MM.1S (cell line): Measurements from ENCODE around the gene BBS1.

ENCODE experiments used
- DNase-seq: peaks from one replicate; pipeline ENCODE4 v3.0.0-alpha.2; 2015
- H2AFZ ChIP-seq: fragments of 300-600 bp; sonication (generic); 2 replicates; pipeline ENCODE4 v1.6.0; 2016; ENCODE audit warnings: antibody characterized with exemption, low read length
- H3F3A ChIP-seq: fragments of 300-600 bp; sonication (generic); 2 replicates; pipeline ENCODE4 v1.6.1; 2016; ENCODE audit warnings: mild to moderate bottlenecking, antibody characterized with exemption, low read length, moderate library complexity, mixed read lengths; ENCODE audit not compliant: insufficient read depth
- H3K27ac ChIP-seq: fragments of 300-600 bp; sonication (generic); 2 replicates; pipeline ENCODE4 v1.5.1; 2016; ENCODE audit warnings: mild to moderate bottlenecking, low read length
- H3K27me3 ChIP-seq: fragments of 300-600 bp; sonication (generic); replicated peaks from 2 replicates; pipeline ENCODE4 v1.6.0; 2016; ENCODE audit warnings: low read length; ENCODE audit not compliant: insufficient read depth
- H3K36me3 ChIP-seq: fragments of 300-600 bp; sonication (generic); replicated peaks from 2 replicates; pipeline ENCODE4 v1.6.1; 2016; ENCODE audit warnings: mild to moderate bottlenecking, low read length, mixed read lengths; ENCODE audit not compliant: insufficient read depth
- H3K4me1 ChIP-seq: fragments of 300-600 bp; sonication (generic); 2 replicates; pipeline ENCODE4 v1.6.1; 2016; ENCODE audit warnings: low read length, mixed read lengths
- H3K4me2 ChIP-seq: fragments of 300-600 bp; sonication (generic); 2 replicates; pipeline ENCODE4 v1.6.0; 2016; ENCODE audit warnings: low read depth, low read length
- H3K4me3 ChIP-seq: fragments of 300-600 bp; sonication (generic); 2 replicates; pipeline ENCODE4 v1.5.1; 2016; ENCODE audit warnings: low read length, mixed read lengths
- H3K79me2 ChIP-seq: fragments of 300-600 bp; sonication (generic); 2 replicates; pipeline ENCODE4 v1.6.1; 2016; ENCODE audit warnings: mixed run types, low read length, mixed read lengths
- H3K9ac ChIP-seq: fragments of 300-600 bp; sonication (generic); 2 replicates; pipeline ENCODE4 v1.6.1; 2016; ENCODE audit warnings: low read length, mixed read lengths
- H3K9me2 ChIP-seq: fragments of 300-600 bp; sonication (generic); replicated peaks from 2 replicates; pipeline ENCODE4 v1.6.1; 2016; ENCODE audit warnings: mild to moderate bottlenecking, low read length, mixed read lengths; ENCODE audit not compliant: insufficient read depth
- H3K9me3 ChIP-seq: fragments of 300-600 bp; sonication (generic); replicated peaks from 2 replicates; pipeline ENCODE4 v1.6.1; 2016; ENCODE audit warnings: mild to moderate bottlenecking, low read length, mixed read lengths; ENCODE audit not compliant: insufficient read depth
- H4K20me1 ChIP-seq: fragments of 300-600 bp; sonication (generic); 2 replicates; pipeline ENCODE4 v1.6.1; 2016; ENCODE audit warnings: mild to moderate bottlenecking, low read length, moderate library complexity, mixed read lengths; ENCODE audit not compliant: insufficient read depth
- CTCF ChIP-seq: fragments of 300-600 bp; sonication (generic); IDR thresholded peaks from 2 replicates; pipeline ENCODE4 v1.5.1; 2016; ENCODE audit warnings: antibody characterized with exemption, low read length, mixed read lengths
- EZH2 ChIP-seq: fragments of 300-600 bp; sonication (generic); optimal IDR thresholded peaks from 2 replicates; pipeline ENCODE3; 2017; ENCODE audit warnings: low read depth, mild to moderate bottlenecking, antibody characterized with exemption, low read length, mixed read lengths
- EZH2phosphoT487 ChIP-seq: fragments of 300-600 bp; sonication (generic); IDR thresholded peaks from 2 replicates; pipeline ENCODE4 v1.6.1; 2018; ENCODE audit warnings: antibody characterized with exemption, low read length

Gene BBS1

GRCh38 chr11:66567787-66568123 lies 57.3 kb downstream of the BBS1 start:
- Histone ChIP-seq H3K27ac (no peak overlapping the region), H3K9me3 (no peaks in the 10 kb centered on the region), H3K4me2 (peak overlapping the region; percentile 72), H2AFZ (peak overlapping the region; percentile 31; the same call in 1 of the 2 replicates), H3K9me2 (no peaks in the 10 kb centered on the region), H4K20me1 (no peaks in the 10 kb centered on the region), H3K79me2 (no peaks in the 10 kb centered on the region), H3K9ac (no peak overlapping the region), H3K36me3 (no peaks in the 10 kb centered on the region), H3K4me3 (0 out of 2 replicates have a peak overlapping the region, but pooled peaks have one; percentile 55), H3K27me3 (peaks cover 67% of the 10 kb centered on the region), H3K4me1 (no peaks in the 10 kb centered on the region), H3F3A (no peaks in the 10 kb centered on the region)
- DNase-seq: no peak
- TF ChIP-seq EZH2 (no peak), EZH2phosphoT487 (no peak), CTCF (no peak)

GRCh38 chr11:66568124-66568916 lies 57.9 kb downstream of the BBS1 start, which contains the start of gene CTSF:
CTSF (minus strand) TSS chr11:66568606; CDS start chr11:66568486, 120 bp downstream.
- H3K27ac ChIP-seq: no peak within 1 kb of the TSS
- no peaks in the 10 kb centered on the region for H3K9me2 ChIP-seq
- H4K20me1 ChIP-seq: no peaks in the 10 kb centered on the region
- no peak within 1 kb of the TSS for H3K9ac ChIP-seq
- peak within 1 kb of the TSS; percentile 55; the same call in 1 of the 2 replicates for H3K4me3 ChIP-seq
- peak within 1 kb of the TSS; percentile 72 for H3K4me2 ChIP-seq
- peak; percentile 73 for DNase-seq
- TF ChIP-seq CTCF: no peak
- no peak for TF ChIP-seq EZH2phosphoT487
- TF ChIP-seq EZH2: no peak
- no peaks in the 10 kb centered on the region for H3K79me2 ChIP-seq
- peak within 1 kb of the TSS; percentile 62 for H2AFZ ChIP-seq
- no peaks in the 10 kb centered on the region for H3K36me3 ChIP-seq
- H3K4me1 ChIP-seq: no peaks in the 10 kb centered on the region
- peaks cover 62% of the 10 kb centered on the region for H3K27me3 ChIP-seq
- no peaks in the 10 kb centered on the region for H3F3A ChIP-seq
- H3K9me3 ChIP-seq: no peaks in the 10 kb centered on the region

GRCh38 chr11:66569076-66569475 lies 58.6 kb downstream of the BBS1 start:
- no peak overlapping the region for H3K4me2 ChIP-seq
- H3K79me2 ChIP-seq: no peaks in the 10 kb centered on the region
- no peaks in the 10 kb centered on the region for H3F3A ChIP-seq
- H3K27me3 ChIP-seq: peaks cover 54% of the 10 kb centered on the region
- no peak overlapping the region for H3K9ac ChIP-seq
- no peaks in the 10 kb centered on the region for H3K36me3 ChIP-seq
- H2AFZ ChIP-seq: peak overlapping the region; percentile 62
- no peak overlapping the region for H3K4me3 ChIP-seq
- H3K27ac ChIP-seq: no peak overlapping the region
- H3K9me2 ChIP-seq: no peaks in the 10 kb centered on the region
- H3K4me1 ChIP-seq: no peaks in the 10 kb centered on the region
- no peak for DNase-seq
- TF ChIP-seq EZH2: no peak
- no peak for TF ChIP-seq EZH2phosphoT487
- no peak for TF ChIP-seq CTCF
- no peaks in the 10 kb centered on the region for H3K9me3 ChIP-seq
- no peaks in the 10 kb centered on the region for H4K20me1 ChIP-seq
